ENCODE results near the gene FXR2. TPM values are rescaled to one million over a fixed set of nuclear protein-coding genes. Genes with fewer than 3 reads are reported as not detected.

FXR2 gene
- total and polyA plus RNA-seq, 9 of the 15 experiments (the other 6 are each of a cell fraction or from before 2014, with no cell fraction given): 2.0 to 49.3 (median 24.5) TPM

DNA sequence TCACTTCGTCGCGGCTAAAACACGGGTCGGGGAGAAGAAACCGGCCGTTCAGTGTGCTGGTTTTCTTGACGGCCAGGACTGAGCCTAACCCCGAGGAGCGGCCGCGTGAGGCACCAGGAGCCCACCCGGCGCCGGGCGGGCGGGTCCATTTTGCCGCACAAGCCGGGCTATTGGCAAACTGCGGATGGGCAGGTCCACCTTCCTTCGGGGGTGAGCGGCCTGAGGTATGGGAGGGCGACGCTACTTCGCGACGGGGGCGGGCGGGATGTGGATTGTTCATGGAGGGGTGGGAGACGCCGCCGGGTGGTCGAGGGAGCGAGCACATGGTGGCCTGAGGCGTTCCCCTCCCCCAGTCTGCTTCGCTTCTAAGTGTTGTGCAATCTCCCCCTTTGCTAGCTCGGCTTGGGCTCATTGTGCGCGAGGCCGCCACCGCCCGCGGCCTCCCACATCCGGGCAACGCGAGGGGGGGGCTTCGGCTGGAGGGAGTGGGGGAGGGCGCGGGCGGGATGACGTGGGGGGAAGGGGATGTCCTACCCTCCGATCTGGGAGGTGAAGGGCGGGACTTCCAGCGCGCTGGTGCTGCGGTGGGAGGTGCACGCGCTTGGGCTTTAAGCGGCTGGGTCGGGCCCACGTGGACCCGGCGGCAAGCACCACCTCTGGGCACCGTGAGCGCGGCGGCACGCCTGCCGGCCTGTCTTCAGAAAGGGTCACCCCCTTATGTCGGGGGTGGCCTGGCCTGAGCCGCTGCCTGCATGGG is 41.2 kb downstream of the FXR2 start (continued):
- peak; percentile 93 for TF ChIP-seq NKRF (IDR thresholded peaks at IDR 0.05; ENCODE audit: borderline replicate concordance)
- TF ChIP-seq, protein P1, sequence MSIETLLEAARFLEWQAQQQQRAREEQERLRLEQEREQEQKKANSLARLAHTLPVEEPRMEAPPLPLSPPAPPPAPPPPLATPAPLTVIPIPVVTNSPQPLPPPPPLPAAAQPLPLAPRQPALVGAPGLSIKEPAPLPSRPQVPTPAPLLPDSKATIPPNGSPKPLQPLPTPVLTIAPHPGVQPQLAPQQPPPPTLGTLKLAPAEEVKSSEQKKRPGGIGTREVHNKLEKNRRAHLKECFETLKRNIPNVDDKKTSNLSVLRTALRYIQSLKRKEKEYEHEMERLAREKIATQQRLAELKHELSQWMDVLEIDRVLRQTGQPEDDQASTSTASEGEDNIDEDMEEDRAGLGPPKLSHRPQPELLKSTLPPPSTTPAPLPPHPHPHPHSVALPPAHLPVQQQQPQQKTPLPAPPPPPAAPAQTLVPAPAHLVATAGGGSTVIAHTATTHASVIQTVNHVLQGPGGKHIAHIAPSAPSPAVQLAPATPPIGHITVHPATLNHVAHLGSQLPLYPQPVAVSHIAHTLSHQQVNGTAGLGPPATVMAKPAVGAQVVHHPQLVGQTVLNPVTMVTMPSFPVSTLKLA (conservative IDR thresholded peaks at IDR 0.05): peak; percentile 96 to 98
- TF ChIP-seq HDAC1 (IDR thresholded peaks at IDR 0.05): peak in 1 of 2 experiments; percentile 95; a peak in 2 of 4 replicates
- TF ChIP-seq ZNF511 (CRISPR knock-in tag; IDR thresholded peaks at IDR 0.05): peak; percentile 30; the same call in 1 of the 2 replicates
- TF ChIP-seq MAFF (IDR thresholded peaks at IDR 0.05; ENCODE audit: low read length): no peak
- peak; percentile 90 for TF ChIP-seq RBFOX2 (IDR thresholded peaks at IDR 0.05; ENCODE audit: low read depth, low read length)
- peak; percentile 47; the same call in 1 of the 2 replicates for TF ChIP-seq ATF3 (IDR thresholded peaks at IDR 0.05)
- no peak for TF ChIP-seq ATF3 (CRISPR knock-in tag; conservative IDR thresholded peaks at IDR 0.05)
- TF ChIP-seq RBM22 (IDR thresholded peaks at IDR 0.05; ENCODE audit: low read depth, low read length, poor library complexity, severe bottlenecking): peak; percentile 96
- peak; percentile 47 for TF ChIP-seq ZBTB7A (IDR thresholded peaks at IDR 0.05; ENCODE audit: borderline replicate concordance, control insufficient read depth, low read depth, low read length)
- TF ChIP-seq SUPT5H (IDR thresholded peaks at IDR 0.05): 0 out of 2 replicates have a peak, but pooled peaks have one; percentile 4
- peak; percentile 6; the same call in 1 of the 2 replicates for TF ChIP-seq AFF4 (CRISPR knock-in tag; IDR thresholded peaks at IDR 0.05)
- 0 out of 2 replicates have a peak, but pooled peaks have one; percentile 26 for TF ChIP-seq PTBP1 (IDR thresholded peaks at IDR 0.05; ENCODE audit: low read depth, low read length)
- TF ChIP-seq SNRNP70 (optimal IDR thresholded peaks at IDR 0.05; ENCODE audit: low read depth, low read length): peak; percentile 27
- peak; percentile 93 for TF ChIP-seq MYC (IDR thresholded peaks at IDR 0.05; ENCODE audit: low read depth, low read length)
- TF ChIP-seq MYC (CRISPR knock-in tag; IDR thresholded peaks at IDR 0.05; ENCODE audit: borderline replicate concordance, low read depth): peak; percentile 52; the same call in 1 of the 2 replicates
- peak; percentile 9 for TF ChIP-seq POLR2B (IDR thresholded peaks at IDR 0.05; ENCODE audit: low read depth, partially characterized antibody)
- TF ChIP-seq POLR2G (IDR thresholded peaks at IDR 0.05; ENCODE audit: low read depth, low read length): peak; percentile 73

Data from K562 (cell line).